D721Med (cell line): Measurements from ENCODE around the gene SHISAL2B.
"Not testable (repeated sequence)": the region's sequence is repeated elsewhere in the genome, so short reads cannot be mapped to it uniquely, and the experiment has no call there.

ENCODE experiments used
- DNase-seq: peaks from one replicate; pipeline ENCODE4 v3.0.0; 2011; ENCODE audit warnings: low spot score; ENCODE audit not compliant: insufficient read length
- FAIRE-seq: peaks from 2 replicates; lab custom pipeline; 2011; peaks lifted over from hg19 to GRCh38; lab: Jason Lieb, UNC
- TF ChIP-seq, protein P1 (sequence below): IDR thresholded peaks from 2 replicates; pipeline ENCODE4 v1.5.1; 2012; ENCODE audit warnings: mild to moderate bottlenecking, control low read depth; ENCODE audit not compliant: insufficient read depth; ENCODE audit errors: missing control alignments

SHISAL2B gene

DNA sequence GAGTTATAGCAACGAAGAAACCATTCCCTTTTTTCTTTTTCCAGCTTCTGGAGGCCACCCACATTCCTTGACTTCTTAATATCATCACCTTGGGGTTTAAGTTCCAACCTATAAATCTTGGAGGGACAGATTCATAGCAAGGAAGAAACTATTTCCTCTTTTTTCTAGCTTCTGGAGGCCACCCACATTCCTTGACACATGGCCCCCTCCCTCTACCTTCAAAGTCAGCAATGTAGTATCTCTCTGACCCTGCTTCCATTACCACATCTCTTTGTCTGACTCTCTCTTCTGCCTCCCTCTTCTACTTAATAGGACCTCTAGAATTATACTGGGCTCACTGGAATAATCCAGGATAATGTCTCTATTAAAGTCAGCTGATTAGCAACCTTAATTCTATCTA lies 34.7 kb upstream of the SHISAL2B start:
- no peak for FAIRE-seq
- DNase-seq, result no peak
- TF ChIP-seq, protein P1, sequence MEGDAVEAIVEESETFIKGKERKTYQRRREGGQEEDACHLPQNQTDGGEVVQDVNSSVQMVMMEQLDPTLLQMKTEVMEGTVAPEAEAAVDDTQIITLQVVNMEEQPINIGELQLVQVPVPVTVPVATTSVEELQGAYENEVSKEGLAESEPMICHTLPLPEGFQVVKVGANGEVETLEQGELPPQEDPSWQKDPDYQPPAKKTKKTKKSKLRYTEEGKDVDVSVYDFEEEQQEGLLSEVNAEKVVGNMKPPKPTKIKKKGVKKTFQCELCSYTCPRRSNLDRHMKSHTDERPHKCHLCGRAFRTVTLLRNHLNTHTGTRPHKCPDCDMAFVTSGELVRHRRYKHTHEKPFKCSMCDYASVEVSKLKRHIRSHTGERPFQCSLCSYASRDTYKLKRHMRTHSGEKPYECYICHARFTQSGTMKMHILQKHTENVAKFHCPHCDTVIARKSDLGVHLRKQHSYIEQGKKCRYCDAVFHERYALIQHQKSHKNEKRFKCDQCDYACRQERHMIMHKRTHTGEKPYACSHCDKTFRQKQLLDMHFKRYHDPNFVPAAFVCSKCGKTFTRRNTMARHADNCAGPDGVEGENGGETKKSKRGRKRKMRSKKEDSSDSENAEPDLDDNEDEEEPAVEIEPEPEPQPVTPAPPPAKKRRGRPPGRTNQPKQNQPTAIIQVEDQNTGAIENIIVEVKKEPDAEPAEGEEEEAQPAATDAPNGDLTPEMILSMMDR, result no peak

DNA sequence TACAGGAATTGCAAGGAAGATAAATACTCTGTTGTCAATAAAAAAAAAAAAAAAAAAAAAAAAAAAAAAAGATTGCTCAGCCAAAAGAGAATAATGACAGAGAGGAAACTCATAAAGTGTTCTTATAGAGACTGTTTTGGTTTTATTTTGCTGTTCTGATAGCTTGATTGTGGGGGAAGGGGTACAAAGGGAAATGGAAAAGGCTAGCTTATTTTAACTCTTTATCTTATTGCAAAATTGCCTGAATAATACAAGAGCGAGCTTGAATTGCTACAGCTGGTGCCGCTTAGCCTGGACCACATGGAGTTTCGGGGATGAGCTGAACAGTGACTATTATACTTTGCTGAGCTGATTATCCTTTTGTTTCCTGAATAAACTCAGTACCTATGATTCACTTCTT lies 31.0 kb upstream of the SHISAL2B start:
- DNase-seq (no peak), FAIRE-seq (no peak)
- TF ChIP-seq, protein P1, result no peak

GRCh38 chr5:64663181-64663580 lies 27.1 kb upstream of the SHISAL2B start:
- FAIRE-seq, DNase-seq: not testable (repeated sequence)

GRCh38 chr5:64665243-64665642 lies 25.1 kb upstream of the SHISAL2B start:
- FAIRE-seq (no peak), DNase-seq (no peak)
- TF ChIP-seq, protein P1, result no peak

DNA sequence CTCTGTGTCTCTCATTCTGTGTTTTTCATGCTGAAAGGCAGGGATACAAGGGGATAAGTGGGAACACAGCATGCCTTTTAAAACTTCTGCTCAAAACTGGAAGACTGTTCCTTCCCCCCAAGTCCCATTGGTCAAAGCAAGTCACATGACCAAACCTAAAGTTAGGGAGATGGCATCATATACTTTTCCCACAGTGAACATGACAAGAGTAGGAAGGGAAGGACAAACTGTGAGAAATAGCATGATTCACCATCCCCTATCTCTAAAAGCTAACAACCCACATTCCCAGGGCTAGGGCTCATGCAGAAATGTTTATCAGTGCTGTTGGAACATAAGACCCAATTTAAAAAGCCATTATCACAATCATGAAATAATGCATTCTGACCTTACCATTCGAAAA lies 24.2 kb upstream of the SHISAL2B start:
- no peak for DNase-seq
- TF ChIP-seq, protein P1, result no peak
- FAIRE-seq, result no peak

DNA sequence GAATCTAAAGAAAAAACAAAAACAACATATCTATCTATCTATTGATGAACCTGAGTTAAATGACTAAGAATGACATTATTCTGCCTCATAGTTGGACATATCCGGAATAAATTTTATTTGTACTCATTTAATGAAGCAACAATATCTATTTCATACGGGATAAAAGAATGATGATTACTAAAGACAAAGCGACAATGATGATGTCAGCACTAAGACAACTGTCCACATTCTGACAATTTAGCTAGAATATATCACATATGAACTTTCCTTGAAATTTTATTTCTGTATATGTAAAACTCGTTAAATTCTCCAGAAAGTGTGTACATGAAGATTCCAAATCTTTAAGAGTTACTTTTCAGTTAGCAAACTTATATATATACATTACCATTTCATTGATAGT lies 23.2 kb upstream of the SHISAL2B start:
- FAIRE-seq (no peak), DNase-seq (no peak)
- TF ChIP-seq, protein P1, result no peak

- TF ChIP-seq, protein P1, result no peak
- FAIRE-seq, result no peak
- no peak for DNase-seq
These were observed 20.0 kb upstream of the SHISAL2B start for GRCh38 chr5:64670277-64670676.

DNA sequence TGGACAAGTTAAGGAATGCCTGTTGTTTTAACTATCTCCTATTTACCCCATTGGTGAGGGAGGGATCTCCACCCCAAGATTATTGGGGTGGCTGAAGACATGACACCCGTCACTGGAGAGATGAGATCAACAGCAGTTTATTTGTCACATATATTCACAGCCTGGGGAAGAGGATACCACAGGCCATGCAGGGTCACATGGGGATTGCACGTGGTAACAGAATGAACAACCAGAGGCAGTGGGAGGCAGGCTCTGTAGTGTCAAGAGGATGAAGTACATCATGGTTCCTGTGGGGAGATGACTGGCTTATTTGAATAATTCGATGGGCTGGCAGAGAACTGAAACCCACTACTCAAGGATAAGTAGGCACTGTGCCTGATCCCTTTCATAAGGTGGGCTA lies 18.6 kb upstream of the SHISAL2B start:
- no peak for FAIRE-seq
- no peak for DNase-seq
- TF ChIP-seq, protein P1, result no peak
